Putamen (tissue), 1 donor: ENCODE measurements around the gene FNDC11.
A peak's percentile ranks its signal among the peaks of the same experiment; 100 is the strongest.

Experiments used
- DNase-seq: peaks from one replicate; pipeline ENCODE4 v3.0.0-alpha.2; 2016; ENCODE audit warnings: low spot score

Gene FNDC11

DNA sequence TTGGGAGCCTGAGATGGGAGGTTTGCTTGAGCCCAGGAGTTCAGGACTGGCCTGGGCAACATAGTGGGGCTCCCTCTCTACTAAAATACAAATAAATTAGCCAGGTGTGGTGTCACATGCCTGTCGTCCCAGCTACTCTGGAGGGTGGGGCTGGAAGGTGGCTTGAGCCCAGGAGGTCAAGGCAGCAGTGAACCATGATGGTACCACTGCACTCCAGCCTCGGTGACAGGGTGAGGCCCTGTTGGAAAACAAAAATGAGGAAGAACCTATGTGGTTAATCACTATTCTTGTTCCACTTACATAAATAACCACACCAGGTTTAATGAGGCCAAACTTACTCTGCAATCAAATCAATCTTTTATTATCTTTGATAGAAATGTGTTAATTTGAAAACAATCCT lies 28.0 kb upstream of the FNDC11 start:
- DNase-seq, result no peak

DNA sequence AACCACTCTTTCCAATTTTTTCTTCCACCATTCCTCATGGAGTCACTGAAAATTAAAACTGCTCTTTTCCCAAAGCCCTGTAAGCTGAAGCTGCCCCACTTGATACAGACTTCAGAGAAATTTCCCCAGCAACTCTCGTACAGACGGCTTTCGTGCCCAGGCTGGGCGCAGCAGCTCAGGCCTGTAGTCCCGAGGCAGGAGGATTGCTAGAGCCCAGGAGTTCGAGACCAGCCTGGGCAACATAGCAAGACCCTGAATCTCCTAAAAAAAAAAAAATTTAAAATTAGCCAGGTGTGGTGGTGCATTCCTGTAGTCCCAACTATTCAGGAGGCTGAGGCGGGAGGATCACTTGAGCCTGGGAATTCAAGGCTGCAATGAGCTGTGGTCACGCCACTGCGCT lies 26.8 kb upstream of the FNDC11 start:
- no peak for DNase-seq

DNA sequence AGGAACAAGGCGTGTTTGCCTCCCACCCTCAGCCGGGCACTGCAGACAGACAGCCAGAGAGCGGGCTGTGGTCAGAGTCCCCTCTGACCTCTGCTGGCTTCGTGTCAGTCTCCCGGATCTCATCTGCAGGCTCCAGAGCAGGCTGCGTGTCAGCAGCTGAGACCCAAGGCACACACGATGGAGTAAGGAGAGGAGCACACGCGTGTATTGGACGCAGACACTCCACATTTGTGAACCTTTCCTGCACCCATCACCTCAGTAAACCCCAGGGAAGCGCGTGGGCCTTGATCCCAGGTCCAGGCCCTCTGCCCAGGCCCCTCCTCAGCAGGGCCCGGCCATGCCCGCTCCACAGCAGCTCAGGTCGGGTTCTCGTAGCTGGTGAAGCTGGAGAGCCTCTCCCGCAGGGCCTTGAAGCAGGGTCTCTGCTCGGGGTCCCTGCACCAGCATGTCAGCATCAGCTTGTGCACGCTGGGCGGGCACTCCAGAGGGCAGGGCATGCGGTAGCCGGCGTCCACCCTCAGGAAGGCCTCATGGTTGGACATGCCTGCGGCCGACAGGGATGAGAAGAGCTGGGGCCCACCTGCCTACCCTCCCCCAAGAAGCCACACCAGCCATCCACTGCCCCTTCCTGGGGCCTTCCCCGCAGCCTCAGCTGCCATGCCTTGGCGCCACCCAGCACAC lies 24.6 kb upstream of the FNDC11 start:
- DNase-seq, result no peak

DNA sequence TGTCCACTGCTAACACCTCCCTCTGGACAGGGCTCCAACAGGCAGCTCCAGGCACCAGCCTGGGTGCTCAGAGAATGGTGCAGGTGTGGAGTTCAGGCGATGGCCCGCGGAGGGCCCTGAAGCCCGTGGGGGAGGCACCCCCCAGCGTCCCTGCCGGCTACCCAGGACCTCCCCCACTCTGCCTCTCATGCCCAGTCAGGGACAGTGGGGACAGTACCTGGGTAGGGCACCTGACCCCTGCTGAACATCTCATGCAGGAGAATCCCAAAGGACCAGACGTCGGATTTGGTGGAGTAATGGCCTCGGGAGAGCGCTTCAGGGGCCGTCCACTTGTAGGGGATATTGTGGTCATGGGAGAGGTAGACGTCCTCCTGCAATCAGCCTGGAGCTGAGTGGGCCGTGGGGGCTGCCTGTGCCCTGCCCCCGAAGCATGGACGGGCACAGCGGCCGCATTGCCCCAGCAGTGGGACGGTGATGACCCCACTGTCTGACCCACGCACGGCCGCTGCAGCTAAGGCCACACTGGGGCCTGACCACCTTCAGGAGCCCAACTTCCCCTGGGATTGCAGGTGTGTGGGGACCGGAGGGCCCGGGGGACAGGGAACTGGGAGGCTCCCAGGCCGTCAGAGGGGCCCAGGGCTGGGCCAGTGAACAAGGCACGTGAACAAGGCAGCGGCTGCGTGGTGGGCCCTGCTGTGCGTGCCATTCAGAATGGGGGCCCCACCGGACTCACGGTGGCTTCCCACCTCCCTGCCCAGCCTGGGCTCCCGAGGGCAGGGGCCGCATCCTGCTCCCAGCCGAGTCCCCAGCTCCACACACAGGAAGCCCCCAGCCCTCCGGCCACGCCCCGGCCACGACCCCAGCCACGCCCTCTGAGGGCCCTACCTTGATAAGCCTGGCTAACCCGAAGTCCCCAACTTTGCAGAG lies 23.8 kb upstream of the FNDC11 start:
- DNase-seq, result no peak

DNA sequence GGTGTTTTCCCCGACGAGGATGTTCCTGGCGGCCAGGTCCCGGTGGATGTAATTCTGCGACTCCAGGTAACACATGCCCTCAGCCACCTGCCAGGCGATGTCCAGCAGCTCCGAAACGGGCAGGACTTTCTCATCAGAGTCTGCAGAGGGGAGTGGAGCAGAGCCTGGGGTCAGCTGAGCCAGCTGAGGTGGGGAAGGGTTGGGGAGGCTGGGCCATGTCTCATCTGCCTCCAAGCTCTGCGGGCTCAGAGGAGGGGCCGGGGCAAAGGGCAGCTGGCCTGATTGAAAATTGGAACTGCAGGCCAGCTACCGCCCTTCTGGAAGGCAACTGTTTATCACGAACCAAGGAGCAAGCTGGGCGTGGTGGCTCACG lies 23.2 kb upstream of the FNDC11 start:
- no peak for DNase-seq

DNA sequence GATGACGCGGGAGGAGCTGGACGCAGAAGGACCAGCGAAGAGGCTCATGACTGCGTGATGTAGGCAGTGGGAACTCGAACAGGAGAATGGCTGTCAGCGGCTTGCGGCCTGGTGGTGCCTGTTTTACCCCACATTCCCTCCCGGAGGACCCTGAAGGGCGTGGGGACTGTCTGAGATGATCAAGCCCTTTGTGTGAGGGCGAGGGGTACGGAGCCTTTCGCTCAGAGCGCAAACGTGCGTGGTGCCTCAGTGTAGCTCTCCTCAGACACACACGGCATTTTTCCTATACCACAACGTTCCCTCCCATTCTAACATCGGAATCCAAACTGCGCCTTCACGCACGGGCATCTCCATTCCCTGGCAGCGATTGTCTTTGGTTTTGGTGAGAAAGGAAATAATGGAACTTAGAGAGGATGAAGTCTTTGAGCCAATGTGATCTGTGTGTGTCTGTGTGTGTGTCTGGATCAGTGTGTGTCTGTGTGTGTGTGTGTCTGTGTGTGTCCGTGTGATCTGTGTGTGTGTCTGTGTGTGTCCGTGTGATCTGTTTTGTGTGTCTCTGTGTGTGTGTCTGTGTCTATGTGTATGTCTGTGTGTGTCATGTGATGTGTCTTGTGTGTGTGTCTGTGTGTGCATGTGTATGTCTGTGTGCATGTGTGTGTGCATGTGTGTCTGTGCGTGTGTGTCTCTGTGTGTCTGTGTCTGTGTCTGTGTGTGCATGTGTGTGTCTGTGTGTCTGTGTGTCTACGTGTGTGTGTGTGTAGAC lies 22.1 kb upstream of the FNDC11 start:
- DNase-seq, result no peak

DNA sequence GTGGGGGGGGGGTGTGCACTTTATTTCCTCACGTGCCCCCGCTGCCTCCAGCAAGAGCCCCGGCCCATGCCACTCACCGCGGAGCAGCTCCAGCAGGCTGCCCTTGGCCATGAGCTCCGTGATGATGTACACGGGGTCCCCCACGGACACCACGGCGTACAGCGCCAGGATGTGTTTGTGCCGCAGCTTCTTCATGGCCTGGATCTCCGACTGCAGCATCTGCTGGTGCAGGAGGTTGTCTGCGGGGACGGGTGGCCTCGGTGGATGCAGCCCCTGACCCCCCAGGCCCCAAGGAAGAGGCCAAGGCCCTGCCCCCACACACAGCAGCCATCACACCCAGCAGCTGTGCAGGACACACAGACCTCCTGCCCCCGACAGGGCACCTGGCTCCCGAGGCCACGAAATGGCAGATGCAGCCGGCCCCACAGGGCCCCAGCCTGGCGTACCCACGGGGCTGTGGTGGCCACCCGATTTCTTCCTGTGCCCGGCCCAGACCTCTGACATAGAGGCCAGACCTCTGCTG lies 21.4 kb upstream of the FNDC11 start:
- no peak for DNase-seq

DNA sequence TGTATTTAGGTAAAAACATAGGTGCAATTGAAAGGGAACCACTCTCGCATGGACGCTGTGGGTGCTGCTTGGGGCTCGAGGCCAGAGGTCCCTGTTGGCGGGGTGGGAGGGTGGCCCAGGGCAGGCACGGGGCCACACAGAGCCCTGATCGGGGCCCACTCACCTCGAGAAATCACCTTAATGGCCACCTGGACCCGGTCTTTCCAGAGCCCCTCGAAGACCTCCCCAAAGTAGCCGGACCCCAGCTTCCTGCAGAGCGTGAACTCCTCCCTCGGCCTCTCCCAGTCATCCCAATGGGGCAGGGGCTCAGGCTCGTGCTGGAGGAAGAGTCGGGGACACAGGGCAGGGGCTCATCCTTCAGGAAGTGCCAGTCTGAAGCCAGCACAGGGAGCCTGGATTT lies 20.6 kb upstream of the FNDC11 start:
- no peak for DNase-seq

DNA sequence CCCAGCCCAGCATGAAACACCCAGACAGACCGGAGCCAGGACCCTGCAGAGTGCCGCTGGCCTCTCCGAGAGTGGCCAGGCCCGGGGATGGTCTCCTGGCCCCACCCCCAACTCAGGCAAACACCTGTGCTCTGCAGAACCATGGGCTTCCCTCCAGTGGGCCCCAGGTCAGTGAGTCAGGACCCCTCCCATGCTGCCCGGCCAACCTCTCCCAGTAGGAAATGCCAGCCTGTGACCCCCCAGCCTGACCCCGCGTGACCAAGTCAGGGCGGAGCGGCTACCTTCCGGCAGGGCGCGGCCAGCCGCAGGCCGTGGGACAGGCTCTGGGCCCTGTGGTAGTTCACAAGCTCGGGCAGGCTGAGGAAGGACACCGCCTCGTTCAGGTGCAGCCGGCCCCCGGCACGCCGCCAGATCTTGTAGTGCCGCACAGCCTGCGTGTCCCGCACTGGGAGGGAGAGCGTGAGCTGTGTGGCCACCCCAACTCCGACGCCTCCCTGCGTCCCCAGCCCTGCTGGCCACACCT lies 20.0 kb upstream of the FNDC11 start:
- DNase-seq, result no peak

DNA sequence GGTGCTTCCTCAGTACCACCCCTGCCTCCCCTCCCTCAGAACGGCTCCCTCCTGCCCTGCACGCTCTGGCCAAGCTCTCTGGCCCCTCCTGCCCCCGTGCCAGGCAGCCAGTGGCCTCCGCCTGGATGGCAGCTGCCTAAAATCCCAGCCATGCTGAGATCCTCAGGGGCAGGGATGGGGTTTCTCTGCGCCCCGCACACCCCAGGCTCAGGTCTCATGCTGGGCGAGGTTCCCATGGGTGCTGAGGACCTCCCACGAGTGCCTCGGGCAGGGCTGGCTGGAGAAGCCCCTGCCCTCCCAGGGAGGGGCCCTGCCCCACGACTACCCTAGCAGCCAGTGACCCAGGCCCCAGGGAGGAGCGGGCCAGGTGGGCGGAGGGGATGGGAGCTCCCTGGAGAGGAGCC lies 19.5 kb upstream of the FNDC11 start:
- DNase-seq, result no peak

DNA sequence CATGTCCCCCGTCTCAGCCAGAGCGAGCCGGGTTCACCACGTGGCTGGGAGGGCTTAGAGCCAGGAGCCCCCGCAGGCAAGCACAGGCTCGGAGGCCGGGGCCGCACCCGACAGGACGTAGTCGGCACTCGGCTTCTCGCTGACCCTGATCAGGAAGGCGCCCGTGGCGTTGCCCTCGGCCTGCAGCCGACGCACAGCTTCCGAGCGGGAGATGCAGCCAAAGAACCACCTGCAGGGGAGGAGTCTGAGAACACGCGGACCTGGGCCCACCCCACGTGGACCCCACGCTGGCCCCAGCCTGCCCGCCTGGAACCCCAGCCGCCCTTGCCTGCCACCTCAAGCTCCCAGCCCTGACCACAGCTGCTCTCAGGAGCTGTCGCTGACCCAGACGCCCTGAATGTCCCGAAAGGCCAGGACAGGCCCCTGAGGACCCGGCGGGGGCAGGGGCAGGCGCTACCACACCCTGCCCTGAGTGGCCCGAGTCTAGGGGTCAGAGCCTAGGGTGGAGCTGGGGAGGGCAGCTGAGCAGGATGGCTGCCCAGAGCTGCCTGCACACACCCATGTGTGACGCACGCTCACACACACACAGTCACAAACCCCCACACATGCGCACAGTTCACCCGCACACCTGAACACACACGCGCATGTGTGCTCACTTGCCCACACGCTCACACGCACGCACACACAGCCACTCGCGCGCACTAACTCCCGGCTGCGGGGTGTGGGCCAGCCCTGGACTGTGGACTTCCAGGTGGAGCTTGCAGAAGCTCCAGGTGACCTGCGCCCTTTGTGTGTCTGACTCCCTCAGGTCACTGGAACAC lies 18.9 kb upstream of the FNDC11 start:
- DNase-seq, result no peak

DNA sequence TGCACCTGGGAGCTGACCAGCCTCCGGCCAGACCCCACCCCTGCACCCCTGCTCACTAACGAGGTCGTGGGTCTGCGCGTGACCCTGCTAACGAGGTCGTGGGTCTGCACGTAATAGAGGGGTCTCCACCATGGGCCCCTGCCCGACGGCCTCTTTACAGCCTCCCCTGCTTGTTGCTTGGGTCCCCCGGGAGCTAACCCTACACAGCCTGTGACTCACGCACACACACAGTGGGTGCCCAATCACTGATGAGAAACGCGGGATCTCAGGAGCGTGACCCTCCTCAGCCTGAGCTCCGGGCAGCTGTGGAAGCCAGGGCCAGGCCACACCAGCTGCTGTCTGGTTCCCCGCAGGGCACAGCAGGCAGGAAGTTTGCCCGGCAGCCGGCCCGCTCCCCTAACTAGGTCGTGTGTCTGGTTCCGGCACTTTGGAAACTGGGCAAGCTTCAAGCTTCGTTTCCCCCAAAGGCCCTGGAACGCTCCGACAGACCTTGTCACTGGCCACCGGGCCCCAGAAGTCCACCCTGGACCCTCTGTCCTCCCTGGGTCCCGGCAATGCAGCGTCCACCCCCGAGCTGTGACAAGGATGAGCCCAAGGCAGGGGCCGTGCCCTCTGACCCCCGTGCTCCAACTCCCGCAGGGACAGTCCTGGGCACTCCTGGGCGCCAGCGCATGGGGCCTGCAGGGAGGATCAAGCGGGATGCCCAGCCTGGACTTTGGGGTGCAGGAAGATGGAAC lies 17.6 kb upstream of the FNDC11 start:
- DNase-seq, result no peak

DNA sequence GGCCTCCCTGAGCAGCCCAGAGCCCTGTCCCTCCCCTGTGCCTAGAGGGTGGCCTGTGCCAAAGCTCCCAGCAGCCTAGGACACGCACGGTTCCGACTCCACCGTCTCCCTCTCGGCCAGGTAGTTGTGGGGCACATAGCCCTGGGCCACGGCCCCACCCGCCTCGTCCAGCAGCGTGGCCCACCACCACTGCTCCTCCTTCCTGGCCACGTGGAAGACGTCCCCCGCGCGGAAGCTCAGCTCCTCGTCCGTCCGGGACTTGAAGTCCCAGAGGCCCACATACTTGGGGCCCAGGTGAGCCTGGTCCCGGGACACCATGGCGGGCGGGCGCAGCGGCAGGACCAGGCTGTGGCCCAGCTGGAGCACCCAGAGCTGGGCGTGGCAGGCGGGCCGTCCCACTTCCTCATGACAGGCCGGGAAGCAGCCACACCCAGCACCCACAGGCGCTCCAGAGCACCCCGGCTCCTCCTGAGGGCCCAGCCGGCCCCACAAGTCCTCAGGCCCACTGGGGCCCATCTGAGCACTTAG lies 16.9 kb upstream of the FNDC11 start, which contains the start of gene PTK6:
Gene PTK6, minus strand, starts transcription at position 380 of the 528 bp plus-strand sequence. Its CDS starts 62 bp downstream, at position 318.
- DNase-seq, result no peak

DNA sequence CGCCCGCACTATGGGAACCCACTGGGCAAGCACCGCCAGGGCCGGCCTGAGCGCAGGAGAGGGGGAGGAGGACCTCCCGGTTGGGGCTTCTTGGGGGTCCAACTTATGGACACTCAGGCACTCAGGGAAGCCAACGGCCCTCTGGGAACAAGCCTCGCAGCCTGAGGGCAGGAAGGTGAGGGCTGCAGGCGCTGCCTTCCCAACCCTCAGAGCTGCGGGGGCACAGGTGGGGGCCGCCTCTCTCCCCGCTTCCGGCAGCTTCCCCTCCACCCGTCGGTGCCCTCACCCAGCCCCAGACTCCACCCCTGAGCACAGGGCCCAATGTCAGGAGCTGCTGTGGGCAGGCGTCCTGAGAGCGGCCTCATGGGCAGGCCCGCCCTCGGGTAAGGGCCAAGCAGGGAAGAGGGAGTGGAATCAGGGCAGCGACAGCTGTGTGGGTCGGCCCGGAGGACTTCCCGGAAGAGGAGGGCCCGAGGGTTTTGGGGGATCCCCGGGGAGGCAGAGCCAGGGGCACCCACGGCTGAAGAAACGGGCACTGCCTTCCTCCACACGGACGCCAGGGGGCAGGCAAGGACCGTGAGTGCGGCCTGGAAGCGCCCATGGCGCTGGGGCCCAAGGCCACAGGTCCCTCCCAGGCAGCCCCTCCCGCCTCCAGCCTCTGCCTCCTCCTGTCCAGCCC lies 16.3 kb upstream of the FNDC11 start:
- DNase-seq, result peak; percentile 45

DNA sequence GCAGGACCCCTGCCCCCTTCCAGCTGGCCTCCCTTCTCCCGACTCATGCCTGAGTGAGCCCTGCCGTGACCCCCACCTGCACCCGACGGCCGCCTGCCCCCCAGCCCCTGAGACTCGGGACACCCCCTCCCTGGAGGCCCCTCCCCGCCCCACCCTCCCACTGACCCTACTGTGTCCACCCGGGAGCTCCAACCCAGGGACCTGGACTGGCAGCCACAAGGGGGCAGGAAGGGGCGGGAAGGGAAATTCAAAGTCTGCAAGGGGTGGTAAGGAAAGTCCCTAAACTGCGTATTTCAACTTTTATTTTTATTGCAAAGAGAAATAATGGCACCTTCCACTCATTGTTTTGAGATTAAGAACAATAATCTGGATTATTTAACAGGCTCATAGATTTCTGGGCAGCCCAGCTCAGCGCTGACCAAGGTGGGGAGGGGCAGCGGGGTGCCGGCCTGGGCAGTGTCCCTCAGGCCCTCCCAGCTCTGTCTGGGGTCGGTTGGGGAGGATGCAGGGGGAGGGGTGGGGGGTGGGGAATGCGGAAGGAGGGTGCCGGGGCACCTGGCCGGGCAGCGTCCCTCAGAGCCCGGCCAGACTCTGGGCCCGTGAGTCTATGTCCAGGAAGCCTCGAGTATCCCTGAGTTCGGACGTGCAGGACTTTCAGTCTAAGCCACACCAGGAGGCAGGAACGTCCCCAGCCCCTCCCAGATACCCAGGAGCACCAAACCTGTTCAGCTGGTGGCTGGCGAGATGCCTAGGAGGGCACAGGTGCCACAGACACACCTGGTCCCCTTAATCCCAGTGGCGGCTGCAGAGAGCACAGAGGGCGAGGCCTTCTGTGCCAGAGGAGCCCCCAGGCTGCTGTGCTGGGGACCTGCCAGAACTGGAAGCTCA lies 15.5 kb upstream of the FNDC11 start:
- DNase-seq, result no peak

DNA sequence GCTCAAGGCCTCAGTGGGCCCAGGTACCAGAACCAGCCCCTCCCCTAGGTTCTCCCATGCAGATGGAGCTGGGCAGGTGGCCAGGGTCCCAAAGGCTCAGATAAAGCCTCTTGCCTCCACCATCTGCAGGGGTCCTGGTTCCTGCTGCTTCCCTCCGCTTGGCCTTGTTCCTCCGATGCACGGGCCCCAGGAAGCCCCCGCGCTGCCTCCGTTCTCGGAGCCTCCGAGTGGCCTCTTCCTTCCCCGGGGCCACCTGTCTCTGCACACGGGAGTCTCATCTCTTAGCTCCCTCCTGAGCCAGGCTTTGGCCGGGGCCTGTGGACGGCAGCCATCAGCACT lies 14.9 kb upstream of the FNDC11 start:
- no peak for DNase-seq

DNA sequence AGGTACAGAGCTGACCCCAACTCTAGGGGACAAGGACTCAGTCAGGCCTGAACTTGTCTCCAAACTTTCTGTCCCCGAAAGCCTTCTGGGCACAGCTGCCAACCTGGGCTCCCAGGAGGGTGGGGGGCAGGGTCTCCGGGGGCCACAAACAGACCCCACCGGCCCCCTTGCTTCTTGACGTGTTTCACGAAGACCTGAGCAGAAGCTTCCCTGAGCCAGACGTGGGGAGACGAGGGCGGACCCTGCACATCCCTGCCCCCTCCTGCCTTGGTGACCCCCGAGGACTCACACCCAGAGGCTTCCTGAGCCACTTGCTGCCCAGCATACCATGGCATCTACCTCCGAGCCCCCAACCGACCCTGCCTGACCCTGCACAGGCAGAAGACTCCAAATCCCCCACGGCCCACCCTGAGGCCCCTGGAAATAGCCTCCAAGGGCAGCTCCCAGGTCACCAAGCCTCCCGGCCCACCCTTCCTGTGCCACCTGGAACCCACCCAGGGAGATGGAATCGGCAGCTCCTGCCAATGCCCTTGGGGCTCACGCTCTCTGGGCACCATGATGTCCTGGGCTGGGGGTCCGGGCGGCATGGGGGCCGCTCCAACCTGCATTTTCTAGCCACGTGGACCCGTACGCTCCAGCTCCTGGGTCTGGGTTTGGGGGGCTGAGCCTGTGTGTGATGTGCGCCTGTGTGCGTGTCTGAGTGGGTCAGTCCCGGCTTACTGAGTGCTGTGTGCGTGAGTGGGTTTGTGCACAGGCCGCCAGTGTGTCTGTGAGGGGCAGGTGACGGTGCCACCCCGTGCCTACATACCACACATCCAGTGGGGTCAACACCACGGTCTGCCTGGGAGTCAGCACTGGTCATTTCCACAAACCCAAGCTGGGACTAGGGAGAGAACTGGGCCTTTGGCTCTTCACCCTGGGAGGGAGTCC lies 14.3 kb upstream of the FNDC11 start:
- no peak for DNase-seq
